ENCODE data around the gene ASPA.
"Not testable (repeated sequence)": the region's sequence is repeated elsewhere in the genome, so short reads cannot be mapped to it uniquely, and the experiment has no call there.

The ASPA gene

DNA sequence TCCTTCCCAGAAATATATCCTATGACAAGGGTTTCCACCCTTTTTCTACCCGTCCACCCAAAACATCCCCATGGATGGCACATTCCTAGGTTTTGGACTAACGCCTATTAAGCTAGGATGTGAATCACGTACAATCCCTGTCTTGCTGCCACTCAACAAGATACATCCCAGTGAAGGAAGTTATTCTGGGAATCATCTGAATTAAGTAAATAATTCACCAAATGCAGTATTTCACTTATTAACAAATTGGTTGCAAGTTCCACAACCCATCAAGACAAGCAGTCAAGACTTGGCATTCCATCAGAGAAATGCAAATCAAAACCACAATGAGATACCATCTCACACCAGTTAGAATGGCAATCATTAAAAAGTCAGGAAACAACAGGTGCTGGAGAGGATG, 32.1 kb downstream of the ASPA start:
- no peak for DNase-seq (ENCODE audit: low read depth)

DNA sequence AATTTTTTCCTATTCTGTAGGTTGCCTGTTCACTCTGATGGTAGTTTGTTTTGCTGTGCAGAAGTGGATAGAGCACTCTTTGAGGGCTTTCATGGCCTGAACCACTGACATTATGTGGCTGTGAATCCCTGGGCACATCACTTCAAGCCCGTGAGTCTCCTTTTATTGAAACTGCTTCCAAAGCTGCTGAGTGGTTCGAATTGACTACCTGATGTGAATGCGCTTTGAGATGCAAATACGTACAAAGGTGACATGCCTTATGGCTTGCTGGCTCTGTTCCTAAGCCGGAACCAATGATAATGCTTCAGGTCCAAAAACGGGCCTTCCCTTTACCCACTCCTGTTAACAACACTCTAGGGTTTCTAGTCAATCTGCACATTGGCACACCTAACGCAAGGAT, 34.3 kb downstream of the ASPA start:
- DNase-seq (ENCODE audit: low read depth), result no peak

DNA sequence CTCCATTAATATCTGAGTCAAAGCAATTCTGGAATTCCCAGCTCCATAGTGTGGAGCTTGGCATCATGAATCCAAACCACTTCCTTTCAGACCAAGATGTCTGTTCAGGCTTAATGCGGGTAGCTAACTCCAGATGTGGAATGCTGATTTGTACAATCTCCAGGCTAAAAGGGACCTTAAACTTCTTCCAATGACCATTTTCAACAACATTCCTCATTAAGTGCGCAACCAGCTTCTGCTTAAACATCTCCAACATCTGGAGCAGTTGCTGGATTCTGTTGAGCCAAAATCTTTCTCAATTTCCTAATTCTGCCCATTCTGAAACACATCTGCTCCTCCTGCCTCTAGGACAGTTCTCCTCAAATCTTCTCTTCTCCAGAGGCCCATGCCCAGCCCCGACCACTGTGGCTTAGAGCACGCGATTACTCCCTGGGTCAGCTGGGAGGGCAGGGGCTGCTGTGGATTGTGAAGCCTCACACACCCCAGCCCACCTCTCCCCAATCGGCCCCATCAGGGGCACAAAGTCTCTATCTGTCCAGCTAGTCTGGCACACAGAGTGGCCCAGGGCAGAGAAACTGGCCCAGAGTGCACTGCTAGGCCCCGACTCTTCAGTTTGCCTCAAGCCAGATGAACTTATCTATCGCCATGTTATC, 36.2 kb downstream of the ASPA start:
- no peak for DNase-seq (ENCODE audit: low read depth)

DNA sequence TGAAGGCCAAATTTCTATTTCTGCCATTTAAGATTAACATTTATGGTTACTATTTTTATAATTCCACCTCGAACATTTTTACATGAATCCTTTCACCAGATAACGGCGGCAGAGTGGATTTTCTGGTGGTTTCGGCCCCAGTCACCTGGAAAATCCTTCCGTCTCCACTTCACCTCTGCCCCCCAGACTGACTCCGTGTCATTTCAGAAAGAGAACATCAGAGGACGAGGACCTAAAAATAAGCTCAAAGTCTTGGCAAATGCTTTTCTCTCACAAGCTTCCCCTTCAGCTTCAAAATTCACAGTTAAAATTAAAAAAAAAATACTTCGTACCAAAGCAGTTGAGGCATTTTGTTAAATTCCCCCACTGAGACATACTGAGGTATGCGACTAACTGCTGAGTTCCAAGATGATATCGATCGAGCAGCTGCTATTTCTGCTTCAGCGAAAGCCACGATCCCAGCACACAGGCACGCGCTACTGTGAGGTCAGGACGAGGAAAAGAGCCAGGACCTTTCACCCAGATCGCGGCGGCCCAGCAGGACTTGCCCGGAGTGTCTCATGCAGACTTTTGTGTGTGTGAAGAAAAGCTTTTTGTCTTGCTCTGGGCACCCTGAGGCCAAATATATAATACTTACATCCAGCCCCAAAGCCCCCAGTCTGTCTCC, 36.8 kb downstream of the ASPA start:
- DNase-seq (ENCODE audit: low read depth), result no peak

DNA sequence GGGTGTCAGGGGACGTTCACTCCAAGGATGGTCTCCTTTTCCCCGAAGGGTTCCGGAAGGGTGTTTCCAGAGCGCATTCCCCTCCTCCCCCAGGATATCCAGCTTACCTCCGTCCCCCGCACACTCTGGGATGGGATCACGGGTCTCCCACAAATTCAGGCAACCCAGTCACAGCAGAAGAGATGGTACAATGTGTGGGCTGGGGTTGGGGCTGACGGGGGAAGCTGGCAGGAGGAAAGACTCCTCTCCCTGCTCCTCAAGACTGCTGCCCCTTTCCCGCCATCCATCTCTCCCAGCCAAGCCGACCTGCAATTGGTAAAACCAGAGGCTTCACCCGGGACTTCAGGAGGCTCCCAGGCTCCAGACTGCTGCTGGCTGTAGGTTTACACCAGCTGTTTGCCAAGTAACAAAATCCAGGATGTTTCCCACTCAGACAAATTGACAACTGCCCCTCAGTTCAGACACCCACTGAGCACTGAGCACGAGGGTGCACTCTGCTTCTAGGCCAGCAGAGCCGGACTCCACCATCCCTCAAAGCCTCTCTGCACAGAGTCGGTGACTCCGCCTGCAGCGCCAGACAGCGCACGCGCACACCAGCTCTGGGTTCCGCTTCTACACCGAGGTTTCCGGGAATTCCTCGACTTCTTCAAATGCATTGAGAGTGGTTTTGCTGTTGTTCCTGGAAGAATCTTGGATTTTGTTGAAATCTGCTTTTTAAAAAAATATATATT, 37.7 kb downstream of the ASPA start:
- DNase-seq (ENCODE audit: low read depth), result no peak

DNA sequence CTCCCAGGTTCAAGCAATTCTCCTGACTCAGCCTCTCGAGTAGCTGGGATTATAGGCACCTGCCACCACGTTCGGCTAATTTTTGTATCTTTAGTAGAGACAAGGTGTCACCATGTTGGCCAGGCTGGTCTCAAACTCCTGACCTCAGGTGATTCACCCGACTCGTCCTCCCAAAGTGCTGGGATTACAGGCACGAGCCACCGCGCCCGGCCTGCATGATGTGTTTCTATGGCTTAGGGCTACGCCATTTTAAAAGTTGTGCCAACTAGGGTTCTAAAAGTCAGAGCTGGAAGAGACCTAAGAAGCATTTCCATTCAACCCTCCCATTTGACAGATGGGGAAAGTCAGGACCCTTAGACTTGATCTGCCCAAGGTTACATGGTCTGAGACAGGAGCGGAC, 38.4 kb downstream of the ASPA start:
- not testable (repeated sequence) for DNase-seq (ENCODE audit: low read depth)

DNA sequence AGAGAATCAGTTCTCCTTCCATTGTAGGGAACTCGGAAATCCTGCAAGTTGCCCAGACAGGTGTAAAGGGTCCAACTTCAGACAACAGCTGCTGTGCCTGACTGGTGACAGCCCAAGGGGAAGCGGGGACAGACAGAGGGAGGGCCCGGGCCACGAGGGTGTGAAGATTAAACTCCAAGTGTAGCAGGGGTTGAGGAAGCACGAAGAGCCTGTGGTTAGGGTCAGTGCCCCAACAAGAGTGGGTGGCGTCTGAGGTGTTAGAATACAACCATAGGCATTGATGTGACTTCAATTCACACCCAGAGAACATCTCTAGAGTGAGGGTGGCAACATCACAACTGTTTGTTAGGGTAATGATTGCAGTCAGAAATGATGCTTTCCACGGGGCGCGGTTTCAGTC, 39.1 kb downstream of the ASPA start:
- DNase-seq (ENCODE audit: low read depth), result no peak

DNA sequence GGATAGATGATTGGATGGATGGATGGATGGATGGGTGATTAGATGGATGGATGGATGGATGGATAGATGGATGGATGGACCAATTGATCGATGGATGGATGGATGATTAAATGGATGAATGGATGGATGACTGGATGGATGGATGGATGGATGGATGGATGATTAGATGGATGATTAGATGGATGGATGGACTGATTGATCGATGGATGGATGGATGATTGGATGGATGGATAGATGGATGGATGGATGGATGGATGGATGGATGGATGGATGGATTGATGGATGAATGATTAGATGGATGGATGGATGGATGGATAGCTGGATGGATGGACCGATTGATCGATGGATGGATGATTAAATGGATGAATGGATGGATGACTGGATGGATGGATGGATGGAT, 43.7 kb downstream of the ASPA start:
- DNase-seq (ENCODE audit: low read depth), result not testable (repeated sequence)

DNA sequence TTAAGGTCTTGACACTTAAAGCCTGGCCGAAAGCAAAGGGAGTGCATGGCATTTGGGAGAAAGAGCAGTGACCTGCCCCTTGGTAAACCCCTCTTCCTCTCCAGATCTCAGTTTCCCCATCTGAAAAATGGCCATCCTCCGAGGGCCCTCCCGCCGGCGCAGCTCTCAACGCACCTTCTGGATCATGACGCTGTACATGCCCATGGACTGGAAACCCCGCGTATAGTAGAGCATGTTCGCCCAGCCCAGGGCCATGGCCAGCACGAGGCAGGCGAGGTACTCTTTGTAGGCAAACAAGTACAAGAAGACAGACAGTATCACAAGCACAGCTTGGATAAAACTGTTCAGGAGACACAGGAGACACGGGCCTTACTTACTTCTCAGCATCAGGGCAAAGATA, 48.2 kb downstream of the ASPA start:
- no peak for DNase-seq (ENCODE audit: low read depth)

DNA sequence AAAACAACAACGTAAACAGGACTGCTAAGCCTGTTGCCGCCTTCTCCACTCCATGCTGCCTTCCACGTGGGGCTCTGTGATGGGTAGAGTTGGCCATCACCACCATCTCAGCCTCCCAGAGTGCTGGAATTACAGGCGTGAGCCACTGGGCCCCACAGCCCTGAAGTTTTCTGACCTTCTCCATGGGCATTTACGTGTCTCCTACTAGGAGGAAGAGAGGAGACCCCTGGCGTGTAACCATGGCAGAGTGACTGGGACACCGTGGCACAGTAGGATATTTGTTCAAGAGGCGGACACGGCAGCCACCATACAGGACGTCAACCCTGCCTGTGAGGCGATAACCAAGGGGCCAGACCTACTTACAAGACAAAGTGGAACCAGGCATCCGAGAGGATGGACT, 50.7 kb downstream of the ASPA start:
- no peak for DNase-seq (ENCODE audit: low read depth)

DNA sequence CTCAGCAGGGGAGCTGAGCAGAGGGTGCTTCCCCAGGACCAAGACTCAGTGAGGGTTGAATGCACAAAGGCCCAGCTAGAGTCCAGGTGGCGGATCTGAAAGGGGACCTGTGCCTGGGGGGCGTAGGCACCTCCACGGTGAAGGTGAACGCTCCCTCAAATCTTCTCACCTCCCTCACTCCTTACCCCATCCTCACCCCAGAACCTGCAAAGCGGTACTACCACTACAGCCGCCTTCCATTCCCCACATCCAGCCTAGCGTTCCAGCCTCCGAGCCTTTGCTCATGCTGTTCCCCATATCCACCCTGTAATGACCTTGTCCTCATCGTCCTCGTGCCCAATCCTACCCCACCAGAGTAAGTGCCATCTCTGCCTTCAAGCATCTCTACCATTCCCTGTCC, 51.2 kb downstream of the ASPA start:
- DNase-seq (ENCODE audit: low read depth), result no peak

DNA sequence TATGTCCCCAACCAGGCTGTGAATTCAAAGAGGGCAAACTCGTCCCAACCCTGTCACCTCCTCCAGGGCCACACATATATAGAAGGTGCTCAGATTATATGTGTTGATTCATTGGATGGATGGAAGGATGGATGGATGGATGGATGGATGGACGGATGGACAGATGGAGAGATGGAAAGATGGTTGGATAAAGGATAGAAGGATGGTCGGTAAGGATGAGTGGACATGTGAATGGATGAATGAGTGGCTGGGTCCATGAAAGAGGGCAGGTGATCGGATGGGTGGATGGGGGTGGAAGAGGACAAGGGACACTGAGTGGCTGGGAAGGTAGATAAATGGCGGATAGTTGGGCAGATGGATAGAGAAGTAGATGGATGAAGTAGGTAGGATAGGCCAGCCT, 51.7 kb downstream of the ASPA start:
- DNase-seq (ENCODE audit: low read depth), result no peak

DNA sequence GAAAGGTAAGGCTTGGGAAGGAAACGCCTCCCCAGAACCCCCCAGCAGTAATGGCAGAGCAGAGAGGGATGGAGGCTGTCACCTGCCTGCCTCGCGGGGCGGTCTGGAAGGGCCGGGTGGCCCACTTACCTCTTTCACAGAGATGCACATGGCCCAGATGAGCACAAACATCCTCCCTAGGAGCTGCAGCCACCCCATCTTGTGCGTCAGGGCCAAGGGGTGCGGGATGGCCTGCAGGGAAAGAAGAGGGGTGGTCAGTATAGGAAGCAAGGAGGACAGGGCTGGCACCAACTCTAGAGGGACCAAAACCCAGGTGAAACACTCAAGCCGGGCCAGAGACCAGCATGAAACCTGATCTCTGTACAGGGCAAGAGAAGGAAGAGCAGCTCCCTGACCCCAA, 52.1 kb downstream of the ASPA start:
- no peak for DNase-seq (ENCODE audit: low read depth)

DNA sequence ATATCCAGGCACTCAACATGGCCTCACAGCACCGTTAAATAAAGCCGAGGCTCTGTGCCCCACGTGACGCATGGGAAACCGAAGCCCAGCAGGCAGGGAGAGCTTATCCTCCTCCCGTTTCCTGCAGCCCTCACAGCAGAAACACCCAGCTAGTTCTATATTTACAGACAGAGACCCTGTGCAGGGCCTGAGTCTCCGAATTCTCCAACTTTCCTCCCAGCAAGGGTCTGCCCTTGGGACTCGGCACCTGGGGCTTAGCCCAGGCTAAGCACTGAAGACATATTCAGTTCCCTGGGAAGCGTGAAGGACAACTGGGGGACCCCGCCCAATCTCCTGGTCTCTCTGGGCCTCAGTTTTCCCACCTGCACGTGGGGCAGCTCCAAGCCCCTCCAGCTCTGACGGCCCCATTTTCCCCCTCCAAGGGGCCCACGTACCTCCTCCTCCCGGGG, 52.6 kb downstream of the ASPA start:
- DNase-seq (ENCODE audit: low read depth), result no peak

DNA sequence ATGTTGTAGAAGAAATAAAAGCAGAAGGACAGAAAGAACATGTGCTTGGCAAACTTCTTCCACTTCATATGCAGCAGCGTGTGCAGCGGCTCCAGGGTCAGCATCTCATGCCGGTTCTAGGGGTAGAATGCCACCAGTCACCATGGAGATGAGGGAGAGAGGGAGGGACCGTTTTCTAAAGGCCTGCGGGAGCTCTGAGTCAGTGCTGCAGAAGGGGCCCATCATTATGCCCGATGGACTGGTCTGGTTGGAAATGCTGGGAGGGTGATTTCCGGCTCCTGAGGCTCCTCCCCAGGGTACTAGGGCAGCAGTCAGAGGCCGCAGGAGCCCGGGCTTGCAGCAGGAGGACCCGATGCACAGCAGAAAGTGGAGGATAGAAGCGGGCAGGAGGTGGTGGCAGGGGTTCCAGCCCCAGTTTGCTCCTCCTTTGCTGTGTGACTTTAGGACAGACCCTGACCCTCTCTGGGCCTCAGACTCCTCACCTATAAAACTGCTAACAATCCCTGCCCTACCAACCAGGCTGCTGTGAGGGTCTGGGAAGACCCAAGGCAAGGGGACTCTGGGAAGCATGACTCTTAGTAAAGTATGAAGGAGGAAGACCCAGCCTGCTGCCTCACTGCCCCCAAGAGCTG, 53.2 kb downstream of the ASPA start:
- no peak for DNase-seq (ENCODE audit: low read depth)

DNA sequence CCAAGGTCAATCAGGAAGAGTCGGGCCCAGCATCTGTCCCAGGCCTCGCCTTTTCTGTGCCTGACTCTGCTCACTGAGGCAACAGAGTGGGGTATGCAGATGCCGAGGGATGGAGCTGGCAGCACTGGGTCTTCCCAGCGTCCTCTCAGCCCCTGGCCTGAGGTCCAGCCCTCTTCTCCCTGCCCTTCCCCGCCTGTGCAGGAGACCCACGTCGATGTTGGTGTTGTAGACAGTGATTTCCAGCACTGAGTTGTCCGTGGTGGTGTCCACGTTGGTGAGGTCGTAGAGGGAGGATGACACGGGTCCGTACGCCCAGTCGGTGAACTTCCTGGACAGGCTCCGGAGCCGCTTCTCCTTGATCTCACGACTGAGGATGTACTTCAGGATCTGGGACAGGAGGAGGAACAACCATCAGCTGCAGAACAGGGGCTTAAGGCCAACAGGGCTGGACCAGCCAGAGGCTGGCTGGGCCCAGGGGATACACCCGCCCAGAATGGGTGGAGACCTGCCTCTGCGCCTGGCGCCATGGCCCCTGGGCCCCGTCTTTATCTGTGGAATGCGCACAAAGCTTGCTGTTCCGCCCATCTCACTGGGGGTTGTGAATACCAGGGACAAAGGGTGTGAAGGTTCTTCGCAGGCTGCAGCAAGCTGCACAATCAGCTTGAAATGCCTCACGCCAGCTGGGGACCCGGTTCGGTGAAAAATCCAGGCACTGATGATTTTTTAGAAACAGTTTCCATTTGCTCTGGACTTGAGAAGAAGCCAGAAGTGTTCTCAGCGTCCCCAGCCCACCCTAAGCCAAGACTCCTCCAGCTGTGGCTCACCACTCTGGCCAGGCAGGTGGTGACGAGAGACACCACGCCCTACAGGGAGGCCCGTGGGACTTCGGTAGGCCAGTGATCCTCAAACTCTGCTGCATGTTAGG, 54.3 kb downstream of the ASPA start:
- DNase-seq (ENCODE audit: low read depth), result no peak

DNA sequence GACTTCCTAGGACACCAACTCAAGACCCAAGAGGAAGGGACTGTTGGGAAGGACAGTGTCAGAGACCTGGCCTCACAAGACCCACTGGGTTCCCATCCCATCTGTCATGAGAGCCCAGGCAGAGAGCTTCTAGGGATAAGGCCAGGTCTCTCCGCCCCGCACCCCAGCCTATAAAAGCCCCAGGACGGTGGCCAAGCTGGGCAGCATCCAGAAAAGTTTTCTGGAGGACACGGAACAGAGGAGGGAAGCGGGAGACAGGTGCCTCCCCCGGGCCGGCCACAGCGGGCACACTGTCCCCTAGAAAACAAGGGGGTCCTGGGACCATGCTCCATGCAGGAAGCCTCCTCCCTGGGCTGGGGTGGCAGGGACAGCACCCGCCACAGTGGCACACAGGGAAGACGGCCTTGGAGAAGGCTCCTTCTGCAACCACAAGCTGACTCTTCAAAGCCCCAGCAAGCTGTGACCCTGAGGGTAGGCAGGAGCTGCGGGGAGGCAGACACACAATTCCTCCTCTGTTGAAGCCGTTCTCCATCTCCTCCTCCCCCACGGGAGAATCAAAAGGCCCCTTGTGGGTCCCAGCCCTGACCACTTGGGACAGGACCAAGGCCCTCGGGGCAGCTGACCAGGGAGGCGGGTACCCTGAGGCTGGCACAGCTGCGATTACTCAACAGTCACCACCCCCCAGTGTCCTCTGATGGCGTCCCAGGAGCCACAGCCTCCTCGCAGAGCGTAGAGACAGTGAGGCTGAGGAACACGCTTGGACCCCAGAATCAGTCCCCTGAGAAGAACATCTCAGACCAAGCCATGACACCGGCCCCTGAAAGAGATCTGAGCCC, 55.7 kb downstream of the ASPA start:
- no peak for DNase-seq (ENCODE audit: low read depth)

DNA sequence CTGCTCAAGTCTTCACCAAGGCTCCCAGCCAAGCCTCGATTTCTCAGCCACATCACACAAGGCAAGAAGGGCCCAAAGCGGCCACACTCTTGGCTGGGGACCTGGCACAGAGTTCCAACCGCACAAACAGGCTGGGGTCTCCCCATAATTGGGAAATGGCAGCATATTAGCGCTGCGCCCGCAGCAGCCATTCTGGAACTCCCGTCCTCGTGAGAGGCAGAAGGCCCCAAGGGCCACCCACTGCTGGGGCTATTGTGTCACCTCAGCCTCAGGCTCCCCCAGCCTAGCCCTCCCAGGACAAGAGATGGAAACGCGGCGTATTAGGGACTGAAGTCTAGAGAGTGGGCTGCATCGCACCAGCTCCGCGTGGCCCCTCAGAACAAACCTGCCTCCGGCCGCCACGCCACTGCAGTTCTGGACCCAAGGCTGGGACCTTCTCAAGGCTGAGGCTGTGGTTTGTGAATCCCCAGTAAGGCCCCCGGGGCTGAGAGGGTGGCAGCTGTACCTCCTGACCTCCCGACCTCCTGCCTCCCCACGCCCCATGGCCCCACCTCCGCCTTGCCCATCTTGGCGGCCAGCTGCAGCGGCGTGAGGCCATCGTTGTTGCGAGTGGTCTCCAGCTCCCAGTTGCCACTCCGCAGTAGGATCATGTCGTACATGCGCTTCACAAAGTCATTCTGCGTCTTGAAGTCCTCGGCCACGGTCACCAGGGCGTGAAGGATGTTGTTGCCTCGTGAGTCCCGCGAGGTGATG, 56.5 kb downstream of the ASPA start:
- no peak for DNase-seq (ENCODE audit: low read depth)

DNA sequence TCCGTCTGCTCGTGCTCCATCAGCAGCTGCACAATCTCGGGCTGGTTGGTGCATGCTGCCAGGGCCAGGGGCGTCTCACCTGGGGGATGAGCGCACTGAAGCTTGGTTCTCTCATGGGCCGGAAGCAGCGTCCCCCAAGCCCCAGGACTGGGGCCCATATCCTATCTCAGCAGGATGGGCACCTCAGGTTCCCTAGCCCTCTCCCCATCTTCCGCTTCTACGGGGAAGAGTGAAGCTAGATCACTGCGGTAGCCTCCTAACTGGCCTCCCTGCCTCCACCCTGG, 57.0 kb downstream of the ASPA start:
- no peak for DNase-seq (ENCODE audit: low read depth)

DNA sequence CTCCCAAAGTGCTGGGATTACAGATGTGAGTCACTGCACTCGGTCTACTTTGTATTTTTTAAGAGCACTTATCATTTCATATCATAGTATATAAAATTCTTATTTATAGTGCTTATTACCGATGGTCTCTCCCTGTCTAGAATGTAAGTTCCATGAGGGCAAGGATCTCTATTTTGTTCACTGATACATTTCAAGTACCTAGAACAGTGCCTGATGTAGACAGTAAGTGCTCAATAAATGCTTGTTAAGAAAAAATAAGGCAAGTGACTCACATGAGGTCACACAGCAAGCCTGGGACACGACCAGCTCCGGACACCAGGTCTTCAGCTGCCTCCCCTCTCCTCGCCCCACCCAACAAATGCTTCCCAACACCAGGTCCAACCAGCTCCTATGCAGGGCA, 58.0 kb downstream of the ASPA start:
- DNase-seq (ENCODE audit: low read depth), result no peak

DNA sequence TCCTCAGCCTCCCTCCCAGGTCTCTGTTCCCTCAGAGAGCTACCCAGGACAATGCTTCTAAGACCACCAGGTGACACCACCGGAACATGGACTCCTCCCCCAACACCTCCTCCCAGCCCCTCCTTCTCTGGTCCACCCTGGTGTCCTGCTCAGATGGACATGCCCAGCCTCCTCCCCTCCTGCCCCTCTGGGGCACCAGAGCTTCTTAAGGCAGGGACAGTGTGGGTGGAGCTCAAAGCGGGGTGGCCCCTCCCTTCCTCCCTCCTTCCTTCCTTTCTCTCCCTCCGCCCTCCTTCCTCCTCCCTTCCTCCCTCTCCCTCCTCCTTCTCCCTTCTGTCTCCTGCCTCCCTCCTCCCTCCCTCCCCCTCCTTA, 59.1 kb downstream of the ASPA start:
- no peak for DNase-seq (ENCODE audit: low read depth)

All from activated gamma-delta T cell treated with anti-CD3 and anti-CD28 coated beads, Interleukin-2, amount 50 U/mL, for 16 hours (primary cell).